ENCODE results near the gene PLP2.

DNA sequence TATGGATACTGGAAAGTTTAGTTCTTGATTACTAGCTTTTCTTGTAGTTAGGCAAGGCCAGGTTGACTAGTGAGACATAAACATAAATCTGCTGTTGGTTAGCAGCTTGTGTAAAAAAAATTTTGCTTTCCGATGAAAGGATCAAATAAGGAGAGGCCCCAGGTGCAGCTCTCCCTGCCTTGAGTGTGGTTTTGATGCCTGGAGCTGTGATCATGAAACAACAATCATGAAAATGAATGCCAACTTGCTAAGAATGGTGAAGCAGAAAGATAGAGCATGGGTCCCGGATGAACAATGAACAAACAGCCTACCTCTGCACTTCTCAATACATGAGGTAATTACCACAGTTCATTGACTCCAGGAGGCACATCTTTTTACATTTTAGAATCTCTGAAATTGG is 42.7 kb downstream of the PLP2 start:
- TF ChIP-seq, protein P1, sequence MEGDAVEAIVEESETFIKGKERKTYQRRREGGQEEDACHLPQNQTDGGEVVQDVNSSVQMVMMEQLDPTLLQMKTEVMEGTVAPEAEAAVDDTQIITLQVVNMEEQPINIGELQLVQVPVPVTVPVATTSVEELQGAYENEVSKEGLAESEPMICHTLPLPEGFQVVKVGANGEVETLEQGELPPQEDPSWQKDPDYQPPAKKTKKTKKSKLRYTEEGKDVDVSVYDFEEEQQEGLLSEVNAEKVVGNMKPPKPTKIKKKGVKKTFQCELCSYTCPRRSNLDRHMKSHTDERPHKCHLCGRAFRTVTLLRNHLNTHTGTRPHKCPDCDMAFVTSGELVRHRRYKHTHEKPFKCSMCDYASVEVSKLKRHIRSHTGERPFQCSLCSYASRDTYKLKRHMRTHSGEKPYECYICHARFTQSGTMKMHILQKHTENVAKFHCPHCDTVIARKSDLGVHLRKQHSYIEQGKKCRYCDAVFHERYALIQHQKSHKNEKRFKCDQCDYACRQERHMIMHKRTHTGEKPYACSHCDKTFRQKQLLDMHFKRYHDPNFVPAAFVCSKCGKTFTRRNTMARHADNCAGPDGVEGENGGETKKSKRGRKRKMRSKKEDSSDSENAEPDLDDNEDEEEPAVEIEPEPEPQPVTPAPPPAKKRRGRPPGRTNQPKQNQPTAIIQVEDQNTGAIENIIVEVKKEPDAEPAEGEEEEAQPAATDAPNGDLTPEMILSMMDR (IDR thresholded peaks at IDR 0.05; ENCODE audit: low read length), result no peak
- no peak for TF ChIP-seq EZH2 (IDR thresholded peaks at IDR 0.05; ENCODE audit: borderline replicate concordance, low read length)

Measured in OCI-LY1 (cell line).